Omental fat pad (tissue), 4 donors: Measurements from ENCODE around the gene FASN. TPM values are rescaled to one million over a fixed set of nuclear protein-coding genes. Genes with fewer than 3 reads are reported as not detected.
"Not testable (repeated sequence)": the region's sequence is repeated elsewhere in the genome, so short reads cannot be mapped to it uniquely, and the experiment has no call there.

Experiments used
- ATAC-seq: fragments of 150-250 bp; one replicate; pipeline ENCODE4 v1.9.1; 2016; ENCODE audit warnings: mild to moderate bottlenecking, moderate library complexity; ENCODE audit not compliant: low FRiP score
- DNase-seq: peaks from one replicate; pipeline ENCODE4 v3.0.0-alpha.2; 2019; ENCODE audit warnings: low spot score
- total RNA-seq, 4 donors: library from RNA; depleted of rRNA; stranded (reverse); fragments of >200 nt; gene quantifications; one replicate each; pipeline ENCODE4 v1.1.0, GENCODE V29; 2016
- TF ChIP-seq, protein P1 (sequence below), 3 donors: fragments of 450-650 bp; IDR thresholded peaks; one replicate each; pipeline ENCODE4 v1.5.1; 2016 to 2017; ENCODE audit warnings: antibody characterized with exemption in 3 of 3, mild to moderate bottlenecking in 3 of 3, moderate library complexity in 2 of 3

Gene FASN
- total RNA-seq, 4 donors from 2014 or later = 313 to 1,522 (median 467) TPM

DNA sequence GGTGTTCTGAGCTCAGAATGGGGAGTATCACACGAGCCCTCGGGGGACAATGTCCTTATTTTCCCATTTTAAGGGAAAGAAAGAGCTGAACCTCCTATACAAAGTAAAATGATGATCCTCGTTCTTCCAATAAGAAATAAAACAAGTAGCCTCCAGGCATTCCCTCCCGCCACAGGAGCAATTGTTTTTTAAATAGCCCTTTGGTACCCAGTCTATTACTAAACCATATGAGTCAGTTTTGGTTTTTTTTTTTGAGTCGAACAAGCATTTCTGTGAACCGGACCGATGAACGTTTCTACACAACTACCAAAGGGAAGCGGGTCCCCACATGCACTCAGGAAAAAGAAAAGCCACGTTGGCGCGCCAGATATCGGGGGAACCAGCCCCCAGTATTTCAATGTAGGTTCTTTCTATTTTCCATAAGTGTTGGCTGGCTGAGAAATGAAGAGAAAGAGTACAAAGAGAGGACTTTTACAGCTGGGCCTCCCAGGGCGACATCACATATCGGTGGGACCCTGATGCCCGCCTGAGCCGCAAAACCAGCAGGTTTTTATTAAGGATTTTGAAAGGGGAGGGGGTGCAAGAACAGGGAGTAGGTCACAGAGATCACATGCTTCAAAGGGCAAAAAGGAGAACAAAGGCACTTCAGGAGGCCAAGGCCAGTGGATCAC lies 56.8 kb downstream of the FASN start:
- ATAC-seq (no peak), DNase-seq (no peak)
- TF ChIP-seq, protein P1, sequence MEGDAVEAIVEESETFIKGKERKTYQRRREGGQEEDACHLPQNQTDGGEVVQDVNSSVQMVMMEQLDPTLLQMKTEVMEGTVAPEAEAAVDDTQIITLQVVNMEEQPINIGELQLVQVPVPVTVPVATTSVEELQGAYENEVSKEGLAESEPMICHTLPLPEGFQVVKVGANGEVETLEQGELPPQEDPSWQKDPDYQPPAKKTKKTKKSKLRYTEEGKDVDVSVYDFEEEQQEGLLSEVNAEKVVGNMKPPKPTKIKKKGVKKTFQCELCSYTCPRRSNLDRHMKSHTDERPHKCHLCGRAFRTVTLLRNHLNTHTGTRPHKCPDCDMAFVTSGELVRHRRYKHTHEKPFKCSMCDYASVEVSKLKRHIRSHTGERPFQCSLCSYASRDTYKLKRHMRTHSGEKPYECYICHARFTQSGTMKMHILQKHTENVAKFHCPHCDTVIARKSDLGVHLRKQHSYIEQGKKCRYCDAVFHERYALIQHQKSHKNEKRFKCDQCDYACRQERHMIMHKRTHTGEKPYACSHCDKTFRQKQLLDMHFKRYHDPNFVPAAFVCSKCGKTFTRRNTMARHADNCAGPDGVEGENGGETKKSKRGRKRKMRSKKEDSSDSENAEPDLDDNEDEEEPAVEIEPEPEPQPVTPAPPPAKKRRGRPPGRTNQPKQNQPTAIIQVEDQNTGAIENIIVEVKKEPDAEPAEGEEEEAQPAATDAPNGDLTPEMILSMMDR (IDR thresholded peaks at IDR 0.05) = no peak

DNA sequence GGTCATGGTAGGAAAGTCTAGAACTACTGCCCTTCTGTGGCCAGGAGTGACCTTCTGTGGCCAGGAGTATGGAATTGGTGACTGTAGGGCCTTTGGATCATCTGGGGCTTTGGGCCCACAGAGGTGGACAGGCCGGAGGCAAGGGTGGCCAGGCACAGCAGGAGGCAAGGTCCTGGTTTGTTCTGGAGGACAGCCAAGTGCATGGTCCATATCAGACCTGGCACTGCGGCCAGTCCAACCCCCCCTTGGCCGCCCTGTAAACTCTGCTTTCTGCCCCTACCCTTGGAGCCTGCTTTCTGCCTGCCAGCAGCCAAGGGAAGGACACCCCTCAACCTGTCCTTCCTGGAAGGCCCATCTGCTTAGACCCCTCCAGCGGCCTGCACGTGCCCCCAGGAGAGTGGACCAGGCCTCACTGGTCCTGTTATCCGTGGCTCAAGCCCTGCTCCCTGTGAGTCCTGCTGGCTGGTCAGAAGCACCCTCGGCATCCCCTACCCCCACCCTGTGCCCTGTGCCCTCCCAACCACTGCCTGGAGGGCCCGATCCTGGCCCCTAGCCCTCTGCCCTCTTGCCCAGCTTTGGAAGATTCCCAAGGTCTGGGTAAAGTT lies 58.2 kb downstream of the FASN start:
- DNase-seq (no peak), ATAC-seq (no peak)
- TF ChIP-seq, protein P1 (IDR thresholded peaks at IDR 0.05) = no peak

DNA sequence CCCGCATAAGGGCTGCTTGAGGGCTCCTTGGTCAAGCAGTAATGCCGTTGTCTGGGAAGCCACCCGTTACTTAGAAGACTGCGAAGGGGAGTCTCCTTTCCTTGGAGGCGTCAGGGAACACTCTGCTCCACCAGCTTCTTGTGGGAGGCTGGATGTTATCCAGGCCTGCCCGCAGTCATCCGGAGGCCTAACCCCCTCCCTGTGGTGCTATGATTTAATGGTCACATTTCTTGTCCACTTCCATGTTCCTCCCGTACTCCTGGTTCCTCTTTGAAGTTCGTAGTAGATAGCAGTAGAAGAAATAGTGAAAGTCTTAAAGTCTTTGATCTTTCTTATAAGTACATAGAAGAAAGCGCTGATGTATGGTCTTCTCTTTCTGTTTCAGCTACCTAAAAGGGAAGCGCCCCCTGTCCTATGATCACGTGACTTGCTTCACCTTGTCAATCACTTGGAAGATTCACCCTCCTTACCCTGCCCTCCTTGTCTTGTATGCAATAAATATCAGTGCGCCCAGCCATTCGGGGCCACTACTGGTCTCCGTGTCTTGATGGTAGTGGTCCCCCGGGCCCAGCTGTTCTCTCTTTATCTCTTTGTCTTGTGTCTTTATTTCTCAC lies 59.1 kb downstream of the FASN start:
- not testable (repeated sequence) for ATAC-seq, DNase-seq

DNA sequence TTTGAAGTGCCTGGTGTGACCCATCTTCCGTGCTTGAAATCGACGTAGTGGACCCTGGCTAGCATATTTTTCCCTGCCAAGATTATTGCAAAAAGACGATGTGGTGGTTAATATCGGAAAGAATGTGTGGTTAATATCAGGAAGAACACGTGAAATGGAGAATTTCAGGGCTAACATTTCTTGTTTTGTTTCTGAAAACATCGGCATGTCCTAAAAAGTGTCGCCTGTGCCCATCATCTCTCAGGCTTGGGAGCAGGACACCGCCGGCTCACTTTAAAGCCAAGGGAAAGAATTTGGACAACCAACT lies 60.2 kb downstream of the FASN start:
- TF ChIP-seq, protein P1 (IDR thresholded peaks at IDR 0.05) = no peak
- ATAC-seq = no peak
- DNase-seq = no peak

DNA sequence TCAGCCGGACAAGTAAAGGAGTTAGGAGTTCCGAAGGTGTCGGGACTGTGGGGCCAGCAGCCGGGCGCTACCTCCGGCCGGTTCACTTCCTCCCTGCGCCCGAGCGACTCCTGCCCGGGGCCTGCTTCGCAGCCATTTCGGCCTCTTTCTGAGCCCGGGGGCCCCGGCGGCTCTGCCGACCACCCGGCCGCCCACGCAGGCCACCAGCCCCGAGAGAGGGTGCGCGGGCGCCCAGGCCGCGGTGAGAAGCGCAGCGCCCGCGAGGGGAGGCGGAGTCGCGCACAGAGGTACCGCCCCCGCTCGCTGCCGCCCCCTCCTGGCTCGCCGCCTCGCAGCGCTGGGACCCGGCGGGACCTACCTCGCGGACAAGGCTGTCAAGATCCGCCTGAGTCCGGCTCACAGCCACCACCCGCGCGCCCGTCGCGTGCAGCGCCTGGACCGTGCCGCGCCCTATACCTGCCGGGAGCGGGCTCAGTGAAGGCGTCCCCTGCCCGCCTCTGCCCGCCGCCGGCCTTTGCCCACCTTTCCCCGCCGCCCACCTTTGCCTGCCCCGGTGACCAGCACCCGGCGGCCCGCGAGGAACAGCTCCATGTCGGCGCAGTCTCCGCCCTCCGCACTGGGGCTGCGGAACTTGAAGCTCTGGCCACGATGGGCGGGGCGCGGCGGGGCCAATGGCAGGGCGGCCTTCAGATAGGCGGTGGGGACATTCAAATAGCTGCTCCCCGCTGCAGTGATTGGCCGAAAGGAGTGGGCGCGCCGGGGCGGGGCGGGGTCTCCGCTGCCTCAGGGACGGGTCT lies 60.7 kb downstream of the FASN start, which contains the start of gene DCXR:
TSS of gene DCXR (minus strand) at position 606 of the 797 bp plus-strand sequence. CDS start at position 591, 15 bp downstream.
- DNase-seq = peak; percentile 90
- TF ChIP-seq, protein P1 (IDR thresholded peaks at IDR 0.05) = peak in 2 of 3 donors; percentile 2 to 32
- ATAC-seq = peak; percentile 94

DNA sequence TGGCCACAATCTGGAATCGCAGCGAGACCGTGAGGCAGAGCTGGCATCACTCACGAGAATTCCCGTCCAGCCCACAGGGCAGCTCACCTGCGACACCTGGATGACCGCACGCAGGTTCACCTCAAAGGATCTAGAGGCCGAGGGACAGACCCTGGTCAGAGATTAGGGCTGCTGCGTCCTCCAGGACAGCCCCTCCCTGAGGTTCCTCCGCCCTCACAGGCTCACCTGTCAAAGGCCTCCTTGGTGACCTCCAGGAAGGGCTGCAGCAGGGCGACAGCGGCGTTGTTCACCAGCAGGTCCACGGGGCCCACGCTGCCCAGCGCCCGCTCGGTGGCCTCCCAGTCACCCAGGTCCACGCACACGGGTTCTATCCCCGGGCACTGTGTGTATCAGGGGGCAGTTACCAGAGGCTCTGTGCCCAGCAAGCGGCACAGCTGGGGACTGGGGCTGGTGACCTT lies 61.4 kb downstream of the FASN start:
- ATAC-seq = no peak
- TF ChIP-seq, protein P1 (IDR thresholded peaks at IDR 0.05) = no peak
- no peak for DNase-seq
